Cerebellar nuclear complex (tissue), 1 donor: ENCODE results near the gene AHDC1.
"Not testable (repeated sequence)": the region's sequence is repeated elsewhere in the genome, so short reads cannot be mapped to it uniquely, and the experiment has no call there.

ENCODE experiments used
- DNase-seq, 2 experiments: peaks; one replicate each; lab custom pipeline; 2025; lab: John Stamatoyannopoulos, UW

The AHDC1 gene

GRCh38 chr1:27549807-27550408 lies 54.0 kb downstream of the AHDC1 start:
- DNase-seq = no peak

GRCh38 chr1:27548858-27549719 lies 54.9 kb downstream of the AHDC1 start:
- no peak for DNase-seq

GRCh38 chr1:27548136-27548853 lies 55.6 kb downstream of the AHDC1 start:
- no peak for DNase-seq

- no peak for DNase-seq
Observed at GRCh38 chr1:27547220-27548116, 56.5 kb downstream of the AHDC1 start.

GRCh38 chr1:27545876-27546275 lies 58.1 kb downstream of the AHDC1 start:
- DNase-seq = no peak

- DNase-seq = peak in 1 of 2 experiments; percentile 26
Observed at GRCh38 chr1:27545271-27545670, 58.7 kb downstream of the AHDC1 start.

- no peak for DNase-seq
Observed at GRCh38 chr1:27544834-27545233, 59.1 kb downstream of the AHDC1 start.

- DNase-seq = no peak
Observed at GRCh38 chr1:27543284-27543683, 60.7 kb downstream of the AHDC1 start.

GRCh38 chr1:27542463-27543273 lies 61.3 kb downstream of the AHDC1 start:
- DNase-seq = no peak

- DNase-seq = no peak
Observed at GRCh38 chr1:27539901-27540861, 63.8 kb downstream of the AHDC1 start.

- DNase-seq = no peak
Observed at GRCh38 chr1:27538793-27539192, 65.2 kb downstream of the AHDC1 start.

- DNase-seq = not testable (repeated sequence)
Observed at GRCh38 chr1:27538305-27538676, 65.7 kb downstream of the AHDC1 start.

- peak in 1 of 2 experiments; percentile 23 for DNase-seq
Observed at GRCh38 chr1:27536767-27537166, 67.2 kb downstream of the AHDC1 start.

GRCh38 chr1:27536010-27536757 lies 67.8 kb downstream of the AHDC1 start:
- DNase-seq = no peak

GRCh38 chr1:27535386-27535785 lies 68.6 kb downstream of the AHDC1 start:
- DNase-seq = no peak

- DNase-seq = no peak
Observed at GRCh38 chr1:27531959-27532685, 71.8 kb downstream of the AHDC1 start.

- no peak for DNase-seq
Observed at GRCh38 chr1:27530192-27530591, 73.8 kb downstream of the AHDC1 start.

- no peak for DNase-seq
Observed at GRCh38 chr1:27529704-27530018, 74.3 kb downstream of the AHDC1 start.
